Mesodermal cell (in vitro differentiated cells): ENCODE measurements around the gene SLC6A19.

Source experiments
- H3K27ac ChIP-seq: 2 replicates; pipeline ENCODE4 v1.7.0; 2013; ENCODE audit warnings: mild to moderate bottlenecking, low read depth, low read length, moderate library complexity; ENCODE audit not compliant: severe bottlenecking
- H3K36me3 ChIP-seq: 2 replicates; pipeline ENCODE4 v1.7.1; 2013; ENCODE audit warnings: mild to moderate bottlenecking, low read length, moderate library complexity; ENCODE audit not compliant: control insufficient read depth, insufficient read depth
- H3K4me1 ChIP-seq: one replicate; pipeline ENCODE4 v1.7.1; 2013; ENCODE audit warnings: mild to moderate bottlenecking, low read length; ENCODE audit not compliant: insufficient read depth, control insufficient read depth, poor library complexity, severe bottlenecking
- H3K4me3 ChIP-seq: 2 replicates; pipeline ENCODE4 v1.7.0; 2013; ENCODE audit warnings: low read length, control low read depth, mild to moderate bottlenecking; ENCODE audit not compliant: insufficient read depth, poor library complexity, severe bottlenecking; ENCODE audit errors: extremely low read depth
- H3K9me3 ChIP-seq: 2 replicates; pipeline ENCODE4 v1.7.1; 2013; ENCODE audit warnings: mild to moderate bottlenecking, low read length, moderate library complexity; ENCODE audit not compliant: control insufficient read depth
- WGBS, 2 experiments: methylation state at CpG; one replicate each; pipeline ENCODE4 v1.1.5; 2013; ENCODE audit warnings: missing lambda C conversion rate in 2 of 2; ENCODE audit not compliant: insufficient coverage in 2 of 2; 5-methylcytosine and 5-hydroxymethylcytosine counted together

Gene SLC6A19

DNA sequence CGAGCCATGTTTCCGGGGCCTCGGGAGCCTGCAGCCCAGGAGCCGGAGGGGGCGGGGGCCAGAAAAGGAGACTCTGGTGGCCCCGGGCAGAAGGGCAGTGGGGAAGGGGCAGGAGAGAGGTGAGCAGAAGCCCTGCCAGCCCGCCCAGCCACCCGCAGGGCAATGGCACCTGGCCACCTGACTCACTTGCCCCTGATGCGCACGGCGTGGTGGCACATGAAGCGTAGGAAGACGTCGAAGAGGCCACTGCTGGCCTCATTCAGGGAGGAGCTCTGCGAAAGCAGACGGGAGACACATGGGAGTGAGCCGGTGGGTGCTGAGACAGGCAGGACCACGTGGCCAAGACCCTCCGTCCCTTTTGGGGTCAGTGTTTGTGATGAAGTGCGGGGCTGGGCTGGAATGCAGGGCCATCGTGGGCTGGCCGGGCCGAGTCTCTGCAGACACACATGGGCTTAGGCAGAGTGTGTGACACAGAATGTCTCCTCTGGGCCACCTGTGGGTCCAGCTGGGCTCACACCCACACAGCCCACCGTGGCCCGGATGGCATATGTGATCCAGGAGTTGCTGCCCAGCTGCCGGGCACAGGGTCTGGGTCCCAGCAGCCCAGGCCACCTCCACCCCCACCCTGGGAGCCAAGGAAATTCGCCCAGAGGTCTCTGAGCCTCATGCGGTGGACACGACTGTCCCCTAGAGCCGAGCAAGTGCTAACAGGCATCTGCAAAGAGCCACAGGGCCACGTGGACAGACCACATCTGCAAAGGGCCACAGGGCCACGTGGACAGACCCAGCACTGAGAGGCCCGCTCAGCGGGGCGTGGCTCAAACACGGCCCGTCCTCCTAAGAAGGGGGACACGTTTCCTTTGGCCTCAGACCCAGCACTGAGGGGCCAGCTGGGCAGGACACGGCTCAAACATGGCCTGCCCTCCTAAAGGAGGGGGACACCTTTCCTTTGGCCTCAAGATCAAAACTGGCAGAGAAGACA, 69.8 kb downstream of the SLC6A19 start:
- Histone ChIP-seq H3K4me1 (no peaks in the 10 kb centered on the region), H3K36me3 (no peaks in the 10 kb centered on the region), H3K4me3 (no peak overlapping the region), H3K9me3 (no peaks in the 10 kb centered on the region), H3K27ac (no peak overlapping the region)
- 94 to 96% methylated on average over 36 to 39 of the region's 39 CpGs for WGBS, 2 experiments

GRCh38 chr5:1272201-1272600, 70.8 kb downstream of the SLC6A19 start:
- Histone ChIP-seq H3K4me3 (no peak overlapping the region), H3K9me3 (no peaks in the 10 kb centered on the region), H3K36me3 (no peaks in the 10 kb centered on the region), H3K4me1 (no peaks in the 10 kb centered on the region), H3K27ac (no peak overlapping the region)
- WGBS, 2 experiments, result 96 to 99% methylated on average over 10 to 16 of the region's 21 CpGs

DNA sequence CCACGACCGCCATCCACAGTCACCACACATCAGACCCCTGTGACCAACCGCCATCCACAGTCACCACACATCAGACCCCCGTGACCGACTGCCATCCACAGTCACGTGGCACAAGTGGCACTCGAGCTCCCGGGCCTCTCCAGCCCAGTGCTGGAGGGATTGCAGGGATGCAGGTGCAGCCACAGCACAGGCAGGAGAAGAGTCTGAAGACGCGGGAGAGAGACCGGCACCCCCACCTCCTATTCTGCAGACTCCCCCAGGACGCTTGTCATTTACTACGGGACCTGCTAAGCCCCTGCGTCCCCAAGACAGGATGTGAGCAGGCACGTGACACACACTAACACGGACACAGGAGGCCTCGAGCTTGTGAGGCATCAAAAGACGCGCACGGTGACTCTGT, 72.3 kb downstream of the SLC6A19 start:
- H3K36me3 ChIP-seq, result no peaks in the 10 kb centered on the region
- H3K4me3 ChIP-seq, result no peak overlapping the region
- whole genome bisulfite sequencing, 2 experiments, result 96% methylated on average over 16 to 17 of the region's 20 CpGs
- no peak overlapping the region for H3K27ac ChIP-seq
- H3K9me3 ChIP-seq, result no peaks in the 10 kb centered on the region
- no peaks in the 10 kb centered on the region for H3K4me1 ChIP-seq

DNA sequence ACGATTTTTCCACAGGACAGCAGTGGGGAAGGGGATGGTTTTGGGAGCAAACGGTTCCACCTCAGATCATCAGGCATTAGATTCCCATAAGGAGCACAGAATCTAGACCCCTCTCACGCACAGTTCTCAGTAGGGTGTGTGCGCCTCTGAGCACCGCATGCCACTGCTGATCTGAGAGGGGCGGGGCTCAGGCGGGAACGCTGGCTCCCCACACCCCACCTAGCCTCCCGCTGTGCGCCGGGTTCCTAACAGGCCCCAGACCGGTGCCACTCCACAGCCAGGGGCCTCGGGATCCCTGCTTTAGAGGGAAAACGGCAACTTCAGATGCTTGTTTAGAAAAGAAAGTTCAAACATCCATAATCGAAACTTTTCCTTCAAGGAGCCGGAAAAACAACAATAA, 73.1 kb downstream of the SLC6A19 start:
- Histone ChIP-seq H3K4me3 (no peak overlapping the region), H3K4me1 (no peaks in the 10 kb centered on the region), H3K27ac (no peak overlapping the region), H3K9me3 (no peaks in the 10 kb centered on the region), H3K36me3 (no peaks in the 10 kb centered on the region)
- WGBS, 2 experiments, result 94 to 95% methylated on average over 13 to 15 of the region's 16 CpGs
